OCI-LY3 (cell line): Measurements from ENCODE around the gene CAMK2A.

ENCODE experiments used
- H2AFZ ChIP-seq: fragments of 200-600, 300-600 bp; shearing (Covaris generic); 2 replicates; pipeline ENCODE4 v1.6.0; 2014; ENCODE audit warnings: antibody characterized with exemption, low read depth, low read length
- H3K27ac ChIP-seq: fragments of 200-600, 300-600 bp; sonication (generic); 2 replicates; pipeline ENCODE4 v1.5.1; 2014; ENCODE audit warnings: mild to moderate bottlenecking, low read length, moderate library complexity, mixed read lengths
- H3K27me3 ChIP-seq: fragments of 200-600, 300-600 bp; sonication (generic); 2 replicates; pipeline ENCODE4 v1.6.1; 2014; ENCODE audit warnings: low read depth, low read length, mixed read lengths
- H3K36me3 ChIP-seq: fragments of 200-600, 300-600 bp; sonication (generic); replicated peaks from 2 replicates; pipeline ENCODE3; 2014; ENCODE audit warnings: low read depth, low read length, mixed read lengths
- H3K4me1 ChIP-seq: fragments of 300-600, 200-600 bp; sonication (generic); 2 replicates; pipeline ENCODE4 v1.6.1; 2014; ENCODE audit warnings: low read length, mixed read lengths
- H3K4me2 ChIP-seq: fragments of 200-600, 300-600 bp; sonication (generic); 2 replicates; pipeline ENCODE4 v1.6.1; 2014; ENCODE audit warnings: low read length, mixed read lengths
- H3K4me3 ChIP-seq: fragments of 300-600, 200-600 bp; sonication (generic); 2 replicates; pipeline ENCODE4 v1.5.1; 2014; ENCODE audit warnings: antibody characterized with exemption, mild to moderate bottlenecking, low read length, moderate library complexity
- H3K79me2 ChIP-seq: fragments of 300-600, 200-600 bp; shearing (Covaris generic); 2 replicates; pipeline ENCODE4 v1.6.1; 2014; ENCODE audit warnings: mild to moderate bottlenecking, low read length, mixed read lengths
- H3K9ac ChIP-seq: fragments of 300-600, 200-600 bp; shearing (Covaris generic); 2 replicates; pipeline ENCODE4 v1.6.0; 2014; ENCODE audit warnings: mild to moderate bottlenecking, low read length, moderate library complexity
- H3K9me3 ChIP-seq: fragments of 200-600, 300-600 bp; shearing (Covaris generic); 2 replicates; pipeline ENCODE4 v1.6.1; 2014; ENCODE audit warnings: low read length, mixed read lengths; ENCODE audit not compliant: insufficient read depth
- H4K20me1 ChIP-seq: fragments of 200-600, 300-600 bp; sonication (generic); 2 replicates; pipeline ENCODE4 v1.6.1; 2016; ENCODE audit warnings: low read length, mixed read lengths; ENCODE audit not compliant: insufficient read depth
- CTCF ChIP-seq: fragments of 200-600, 300-600 bp; sonication (generic); IDR thresholded peaks from 2 replicates; pipeline ENCODE4 v1.5.1; 2014; ENCODE audit warnings: antibody characterized with exemption, low read length, low read depth
- EZH2phosphoT487 ChIP-seq: fragments of 200-600 bp; shearing (Covaris generic); IDR thresholded peaks from 2 replicates; pipeline ENCODE4 v1.6.1; 2018; ENCODE audit warnings: antibody characterized with exemption, mixed run types, low read depth

The CAMK2A gene

GRCh38 chr5:150299571-150300327, 10.2 kb upstream of the CAMK2A start:
- Histone ChIP-seq H3K79me2 (no peaks in the 10 kb centered on the region), H3K9ac (no peak overlapping the region), H2AFZ (no peak overlapping the region), H4K20me1 (no peaks in the 10 kb centered on the region), H3K27ac (no peak overlapping the region), H3K27me3 (no peaks in the 10 kb centered on the region), H3K4me3 (no peak overlapping the region), H3K4me2 (no peak overlapping the region), H3K4me1 (no peaks in the 10 kb centered on the region), H3K9me3 (no peaks in the 10 kb centered on the region), H3K36me3 (no peaks in the 10 kb centered on the region)
- TF ChIP-seq EZH2phosphoT487, result no peak
- no peak for TF ChIP-seq CTCF

- H3K9me3 ChIP-seq, result no peaks in the 10 kb centered on the region
- no peaks in the 10 kb centered on the region for H3K4me1 ChIP-seq
- no peaks in the 10 kb centered on the region for H4K20me1 ChIP-seq
- no peaks in the 10 kb centered on the region for H3K27me3 ChIP-seq
- no peak for TF ChIP-seq CTCF
- no peak for TF ChIP-seq EZH2phosphoT487
- no peaks in the 10 kb centered on the region for H3K79me2 ChIP-seq
- no peak overlapping the region for H3K9ac ChIP-seq
- no peak overlapping the region for H3K4me2 ChIP-seq
- no peak overlapping the region for H3K27ac ChIP-seq
- no peak overlapping the region for H2AFZ ChIP-seq
- H3K36me3 ChIP-seq, result no peaks in the 10 kb centered on the region
- H3K4me3 ChIP-seq, result no peak overlapping the region
Measured at GRCh38 chr5:150298701-150299451, 9.3 kb upstream of the CAMK2A start.

- no peaks in the 10 kb centered on the region for H3K9me3 ChIP-seq
- no peak overlapping the region for H2AFZ ChIP-seq
- H3K9ac ChIP-seq, result no peak overlapping the region
- TF ChIP-seq EZH2phosphoT487 (no peak), CTCF (no peak)
- no peaks in the 10 kb centered on the region for H3K27me3 ChIP-seq
- no peak overlapping the region for H3K4me2 ChIP-seq
- H3K4me1 ChIP-seq, result no peaks in the 10 kb centered on the region
- no peaks in the 10 kb centered on the region for H4K20me1 ChIP-seq
- H3K79me2 ChIP-seq, result no peaks in the 10 kb centered on the region
- H3K36me3 ChIP-seq, result no peaks in the 10 kb centered on the region
- H3K27ac ChIP-seq, result no peak overlapping the region
- no peak overlapping the region for H3K4me3 ChIP-seq
Measured at GRCh38 chr5:150297934-150298595, 8.5 kb upstream of the CAMK2A start.

GRCh38 chr5:150297236-150297890, 7.8 kb upstream of the CAMK2A start:
- H3K4me3 ChIP-seq, result no peak overlapping the region
- H3K36me3 ChIP-seq, result no peaks in the 10 kb centered on the region
- no peaks in the 10 kb centered on the region for H3K27me3 ChIP-seq
- no peaks in the 10 kb centered on the region for H3K4me1 ChIP-seq
- no peaks in the 10 kb centered on the region for H3K79me2 ChIP-seq
- no peaks in the 10 kb centered on the region for H4K20me1 ChIP-seq
- no peak overlapping the region for H2AFZ ChIP-seq
- no peak for TF ChIP-seq CTCF
- TF ChIP-seq EZH2phosphoT487, result no peak
- no peak overlapping the region for H3K9ac ChIP-seq
- no peaks in the 10 kb centered on the region for H3K9me3 ChIP-seq
- H3K4me2 ChIP-seq, result no peak overlapping the region
- H3K27ac ChIP-seq, result no peak overlapping the region
